ENCODE measurements around the gene ZNF324. TPM values are rescaled to one million over a fixed set of nuclear protein-coding genes. Genes with fewer than 3 reads are reported as not detected.
"Not testable (repeated sequence)": the region's sequence is repeated elsewhere in the genome, so short reads cannot be mapped to it uniquely, and the experiment has no call there.

The ZNF324 gene
- total RNA-seq, 2 donors from 2014 or later: 21.0 to 35.2 TPM

DNA sequence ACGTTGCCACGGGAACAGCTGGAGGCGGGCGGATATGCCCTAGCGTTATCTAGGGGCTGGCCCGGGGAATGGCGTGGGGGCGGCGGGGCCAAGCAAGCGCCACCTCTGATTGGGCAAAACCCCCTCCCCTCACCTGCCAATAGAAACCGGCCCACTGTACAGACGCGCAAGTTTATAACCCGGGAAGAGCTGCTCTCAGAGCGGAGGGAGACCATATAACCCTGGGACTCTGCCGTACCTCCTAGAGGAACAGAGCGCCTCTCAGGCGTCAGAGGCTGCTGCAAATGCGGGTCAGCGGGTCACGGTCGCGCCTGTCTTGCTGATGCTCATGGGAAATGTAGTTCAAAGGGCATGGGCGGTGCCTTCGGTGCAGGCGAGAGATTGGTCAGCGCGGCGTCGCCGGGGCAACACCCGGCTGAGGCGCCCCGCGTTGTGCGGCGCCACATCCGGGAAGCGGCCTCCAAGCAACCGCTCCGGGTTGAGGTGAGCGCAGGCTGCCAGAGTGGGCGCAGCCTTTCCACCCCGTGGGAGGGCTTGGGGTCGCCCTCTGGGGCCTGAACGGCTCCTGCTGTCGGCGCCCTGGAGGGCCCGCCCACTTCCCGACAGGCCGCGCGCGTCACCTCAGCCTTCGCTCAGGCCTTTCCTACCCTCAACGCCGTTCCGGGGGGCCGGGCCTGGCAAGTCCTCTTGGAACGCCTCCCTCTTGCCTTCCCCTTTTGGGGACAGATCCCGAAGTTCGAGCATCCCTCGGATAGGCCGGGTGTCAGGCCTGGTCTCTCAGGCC, 9.0 kb downstream of the ZNF324 start, which contains the start of gene ZNF446:
ZNF446 (plus strand) TSS at position 639 of the 784 bp plus-strand sequence. CDS start 867 bp downstream, outside the sequence.
- DNase-seq (peak; percentile 87 to 91 (median 91)), ATAC-seq (peak; percentile 87)
- H3K36me3 Mint-ChIP-seq (ENCODE audit: low read depth): no peaks in the 10 kb centered on the region
- peak within 1 kb of the TSS; percentile 90 for H3K4me3 Mint-ChIP-seq
- H3K4me1 Mint-ChIP-seq: peaks cover 18% of the 10 kb centered on the region
- H3K27ac Mint-ChIP-seq: peak within 1 kb of the TSS; percentile 95
- no peaks in the 10 kb centered on the region for H3K27me3 Mint-ChIP-seq
- no peaks in the 10 kb centered on the region for H3K9me3 ChIP-seq (ENCODE audit: control insufficient read depth, low read length, poor library complexity, severe bottlenecking)

GRCh38 chr19:58476498-58477015, 9.7 kb downstream of the ZNF324 start:
- H3K4me3 Mint-ChIP-seq: peak overlapping the region; percentile 90
- DNase-seq (no peak), ATAC-seq (no peak)
- no peaks in the 10 kb centered on the region for H3K36me3 Mint-ChIP-seq (ENCODE audit: low read depth)
- H3K9me3 ChIP-seq (ENCODE audit: control insufficient read depth, low read length, poor library complexity, severe bottlenecking): no peaks in the 10 kb centered on the region
- H3K4me1 Mint-ChIP-seq: peaks cover 19% of the 10 kb centered on the region
- peak overlapping the region; percentile 95 for H3K27ac Mint-ChIP-seq
- H3K27me3 Mint-ChIP-seq: no peaks in the 10 kb centered on the region

- no peaks in the 10 kb centered on the region for H3K9me3 ChIP-seq (ENCODE audit: control insufficient read depth, low read length, poor library complexity, severe bottlenecking)
- H3K4me1 Mint-ChIP-seq: peaks cover 19% of the 10 kb centered on the region
- H3K27me3 Mint-ChIP-seq: no peaks in the 10 kb centered on the region
- H3K4me3 Mint-ChIP-seq: peak overlapping the region; percentile 90
- H3K27ac Mint-ChIP-seq: peak overlapping the region; percentile 95
- DNase-seq (no peak), ATAC-seq (no peak)
- H3K36me3 Mint-ChIP-seq (ENCODE audit: low read depth): peaks cover under 1% of the 10 kb centered on the region
Measured at GRCh38 chr19:58477130-58477529, 10.2 kb downstream of the ZNF324 start.

DNA sequence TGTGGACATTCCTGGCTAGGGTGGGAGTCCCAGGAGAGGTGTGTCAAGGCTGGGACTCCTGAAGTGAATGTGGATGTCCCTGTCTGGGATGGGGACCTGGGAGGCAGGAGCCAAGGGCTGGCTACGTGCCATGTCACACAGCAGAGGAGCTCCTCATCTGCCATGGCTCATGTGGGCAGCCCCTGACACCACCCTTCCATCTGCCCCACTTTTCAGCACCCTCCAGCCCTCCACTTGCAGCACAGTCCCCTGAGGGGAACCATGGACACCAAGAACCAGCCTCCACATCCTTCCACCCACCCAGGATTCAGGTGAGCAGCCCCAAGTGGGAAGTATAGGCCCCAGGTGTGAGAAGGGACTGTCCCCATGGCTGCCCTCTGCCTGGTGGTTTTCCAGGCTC, 11.0 kb downstream of the ZNF324 start:
- Mint-ChIP-seq H3K36me3 (ENCODE audit: low read depth) (peaks cover 3% of the 10 kb centered on the region), H3K4me1 (peaks cover 19% of the 10 kb centered on the region), H3K27me3 (no peaks in the 10 kb centered on the region), H3K4me3 (peak overlapping the region; percentile 47), H3K27ac (peak overlapping the region; percentile 21)
- H3K9me3 ChIP-seq (ENCODE audit: control insufficient read depth, low read length, poor library complexity, severe bottlenecking): no peaks in the 10 kb centered on the region
- ATAC-seq: no peak
- DNase-seq: no peak

GRCh38 chr19:58479303-58479702, 12.4 kb downstream of the ZNF324 start:
- no peak for ATAC-seq
- no peaks in the 10 kb centered on the region for H3K27me3 Mint-ChIP-seq
- H3K4me1 Mint-ChIP-seq: peaks cover 17% of the 10 kb centered on the region
- no peaks in the 10 kb centered on the region for H3K9me3 ChIP-seq (ENCODE audit: control insufficient read depth, low read length, poor library complexity, severe bottlenecking)
- DNase-seq: no peak
- no peak overlapping the region for H3K4me3 Mint-ChIP-seq
- H3K36me3 Mint-ChIP-seq (ENCODE audit: low read depth): peaks cover 3% of the 10 kb centered on the region
- H3K27ac Mint-ChIP-seq: peak overlapping the region; percentile 21

- Mint-ChIP-seq H3K4me3 (no peak overlapping the region), H3K36me3 (ENCODE audit: low read depth) (peaks cover 3% of the 10 kb centered on the region), H3K27me3 (no peaks in the 10 kb centered on the region), H3K27ac (no peak overlapping the region), H3K4me1 (peaks cover 14% of the 10 kb centered on the region)
- ATAC-seq (no peak), DNase-seq (no peak)
- H3K9me3 ChIP-seq (ENCODE audit: control insufficient read depth, low read length, poor library complexity, severe bottlenecking): no peaks in the 10 kb centered on the region
Measured at GRCh38 chr19:58479736-58480480, 13.0 kb downstream of the ZNF324 start.

- no peak for ATAC-seq
- H3K4me1 Mint-ChIP-seq: peaks cover 11% of the 10 kb centered on the region
Measured at GRCh38 chr19:58480481-58480830, 13.6 kb downstream of the ZNF324 start.

DNA sequence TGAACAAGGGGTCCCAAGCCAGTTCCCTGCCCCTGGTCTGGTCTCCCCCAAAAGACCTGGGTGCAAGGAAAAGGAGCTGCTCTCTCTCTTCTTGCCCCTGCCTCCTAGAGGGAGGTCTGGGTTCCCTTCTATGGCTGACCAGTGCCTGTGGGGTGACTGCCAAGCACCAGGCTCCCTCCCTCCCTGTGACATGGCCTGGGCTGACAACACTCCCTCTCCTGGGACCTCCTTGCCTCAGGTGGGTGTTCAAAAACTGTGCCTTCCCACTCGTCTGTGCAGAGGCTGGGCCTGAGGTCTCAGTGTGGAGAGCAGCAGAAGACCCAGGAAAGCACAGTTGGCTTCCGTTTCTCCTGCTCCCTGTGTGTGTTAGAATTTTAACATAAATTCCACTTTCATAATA, 14.0 kb downstream of the ZNF324 start:
- no peak for ATAC-seq
- no peaks in the 10 kb centered on the region for H3K9me3 ChIP-seq (ENCODE audit: control insufficient read depth, low read length, poor library complexity, severe bottlenecking)
- DNase-seq: no peak
- H3K36me3 Mint-ChIP-seq (ENCODE audit: low read depth): peaks cover 3% of the 10 kb centered on the region
- H3K4me1 Mint-ChIP-seq: peaks cover 11% of the 10 kb centered on the region
- H3K4me3 Mint-ChIP-seq: no peak overlapping the region
- no peak overlapping the region for H3K27ac Mint-ChIP-seq
- no peaks in the 10 kb centered on the region for H3K27me3 Mint-ChIP-seq

More at GRCh38 chr19:58480481-58480830, 13.6 kb downstream of the ZNF324 start:
- Mint-ChIP-seq H3K27me3 (no peaks in the 10 kb centered on the region), H3K36me3 (ENCODE audit: low read depth) (peaks cover 3% of the 10 kb centered on the region), H3K27ac (no peak overlapping the region), H3K4me3 (no peak overlapping the region)
- H3K9me3 ChIP-seq (ENCODE audit: control insufficient read depth, low read length, poor library complexity, severe bottlenecking): no peaks in the 10 kb centered on the region
- no peak for DNase-seq

- no peak for DNase-seq
- H3K27me3 Mint-ChIP-seq: no peaks in the 10 kb centered on the region
- H3K4me3 Mint-ChIP-seq: no peak overlapping the region
- peaks cover 3% of the 10 kb centered on the region for H3K36me3 Mint-ChIP-seq (ENCODE audit: low read depth)
- ATAC-seq: no peak
- peaks cover 5% of the 10 kb centered on the region for H3K4me1 Mint-ChIP-seq
- H3K9me3 ChIP-seq (ENCODE audit: control insufficient read depth, low read length, poor library complexity, severe bottlenecking): no peaks in the 10 kb centered on the region
- no peak overlapping the region for H3K27ac Mint-ChIP-seq
Measured at GRCh38 chr19:58482372-58482771, 15.5 kb downstream of the ZNF324 start.

- Mint-ChIP-seq H3K4me1 (peaks cover 2% of the 10 kb centered on the region), H3K27ac (no peak overlapping the region), H3K4me3 (no peak overlapping the region), H3K36me3 (ENCODE audit: low read depth) (peaks cover 3% of the 10 kb centered on the region), H3K27me3 (no peaks in the 10 kb centered on the region)
- ATAC-seq (no peak), DNase-seq (no peak)
- H3K9me3 ChIP-seq (ENCODE audit: control insufficient read depth, low read length, poor library complexity, severe bottlenecking): no peaks in the 10 kb centered on the region
Measured at GRCh38 chr19:58483776-58484175, 16.9 kb downstream of the ZNF324 start.

DNA sequence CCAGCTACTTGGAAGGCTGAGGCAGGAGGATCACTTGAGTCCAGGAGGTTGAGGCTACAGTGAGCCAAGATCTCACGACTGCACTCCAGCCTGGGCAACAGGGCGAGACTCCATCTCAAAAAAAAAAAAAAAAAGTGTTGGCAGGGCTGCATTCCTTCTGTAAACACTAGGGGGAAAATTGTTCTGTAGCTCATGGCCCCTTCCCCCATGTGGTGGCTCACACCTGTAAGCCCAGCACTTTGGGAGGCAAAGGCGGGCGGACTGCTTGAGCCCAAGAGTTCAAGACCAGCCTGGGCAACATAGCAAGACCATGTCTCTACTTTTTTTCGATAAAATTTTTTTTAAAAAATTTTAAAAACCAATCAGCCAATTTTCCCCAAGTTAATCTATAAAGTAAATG, 17.5 kb downstream of the ZNF324 start:
- not testable (repeated sequence) for H3K36me3 Mint-ChIP-seq (ENCODE audit: low read depth); DNase-seq; H3K27me3 Mint-ChIP-seq

DNA sequence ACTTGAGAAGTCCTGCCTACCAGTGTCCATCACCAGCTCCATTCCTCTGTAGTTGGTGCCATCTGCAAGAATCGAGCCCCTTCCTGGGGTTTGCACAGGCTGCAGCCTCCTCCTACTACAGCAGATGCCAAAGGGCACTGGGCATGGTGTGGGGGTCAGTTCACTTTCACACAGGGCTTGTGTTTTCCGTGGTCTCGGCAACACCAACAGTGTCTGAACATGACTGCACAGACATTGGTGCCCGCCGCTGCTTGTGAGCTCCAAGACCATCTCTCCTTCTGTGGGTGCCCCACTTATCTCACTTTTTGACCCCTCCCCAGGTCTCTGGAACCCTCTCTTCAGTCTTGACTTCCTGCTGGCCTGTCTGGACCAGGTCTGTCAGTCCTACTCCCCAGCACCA, 24.5 kb downstream of the ZNF324 start:
- ATAC-seq (no peak), DNase-seq (no peak)
- H3K36me3 Mint-ChIP-seq (ENCODE audit: low read depth): no peaks in the 10 kb centered on the region
- no peak overlapping the region for H3K27ac Mint-ChIP-seq
- no peaks in the 10 kb centered on the region for H3K4me1 Mint-ChIP-seq
- no peak overlapping the region for H3K4me3 Mint-ChIP-seq
- no peaks in the 10 kb centered on the region for H3K9me3 ChIP-seq (ENCODE audit: control insufficient read depth, low read length, poor library complexity, severe bottlenecking)
- H3K27me3 Mint-ChIP-seq: no peaks in the 10 kb centered on the region

More for the DNA sequence above, 17.5 kb downstream of the ZNF324 start:
- not testable (repeated sequence) for H3K9me3 ChIP-seq (ENCODE audit: control insufficient read depth, low read length, poor library complexity, severe bottlenecking); H3K4me3 Mint-ChIP-seq; H3K27ac Mint-ChIP-seq; ATAC-seq; H3K4me1 Mint-ChIP-seq

DNA sequence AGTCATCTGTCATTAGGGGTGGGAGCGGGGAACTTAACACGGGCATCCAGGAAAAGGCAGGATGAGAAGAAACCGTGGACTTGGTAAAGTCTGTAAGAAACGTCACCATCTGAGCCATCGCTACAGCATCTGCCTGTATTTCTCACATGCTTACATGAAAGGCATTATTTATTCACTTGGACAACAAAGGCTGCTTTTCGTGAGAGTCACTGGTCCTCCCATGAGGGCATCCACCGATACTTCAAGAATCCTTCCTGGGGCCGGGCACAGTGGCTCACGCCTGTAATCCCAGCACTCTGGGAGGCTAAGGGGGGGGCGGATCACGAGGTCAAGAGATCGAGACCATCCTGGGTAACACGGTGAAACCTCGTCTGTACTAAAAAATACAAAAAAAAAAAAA, 25.4 kb downstream of the ZNF324 start:
- Mint-ChIP-seq H3K27ac (no peak overlapping the region), H3K36me3 (ENCODE audit: low read depth) (no peaks in the 10 kb centered on the region), H3K4me3 (no peak overlapping the region), H3K4me1 (peaks cover 4% of the 10 kb centered on the region), H3K27me3 (no peaks in the 10 kb centered on the region)
- DNase-seq: no peak
- H3K9me3 ChIP-seq (ENCODE audit: control insufficient read depth, low read length, poor library complexity, severe bottlenecking): no peaks in the 10 kb centered on the region
- no peak for ATAC-seq

Measured in T-helper 17 cell (primary cell).